ENCODE measurements around the gene DLK1.

DNA sequence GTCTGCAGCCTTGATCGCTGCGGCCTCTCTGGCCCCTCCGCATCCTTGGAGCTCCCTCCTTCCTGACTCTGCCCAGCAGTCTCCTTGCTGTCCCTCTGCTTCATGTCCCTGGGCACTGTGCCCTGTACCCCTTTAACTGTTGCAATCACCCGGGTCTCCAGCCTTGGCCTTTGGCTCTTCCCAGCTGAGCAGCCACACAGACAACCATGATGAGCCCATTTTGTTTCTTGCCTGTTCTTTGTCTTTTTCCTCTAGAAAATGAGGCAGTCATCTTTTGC is 58.6 kb downstream of the DLK1 start:
- TF ChIP-seq POLR2A (IDR thresholded peaks at IDR 0.05) (no peak), CTCF (IDR thresholded peaks at IDR 0.05) (no peak), POLR2AphosphoS5 (IDR thresholded peaks at IDR 0.05) (no peak), EP300 (IDR thresholded peaks at IDR 0.05) (no peak)
